ENCODE data around the gene SNX4. TPM values are rescaled to one million over a fixed set of nuclear protein-coding genes. Genes with fewer than 3 reads are reported as not detected.
"Not testable (repeated sequence)": the region's sequence is repeated elsewhere in the genome, so short reads cannot be mapped to it uniquely, and the experiment has no call there.

SNX4 gene
- total RNA-seq, 6 experiments from 2014 or later: 27.4 to 38.4 (median 33.2) TPM

DNA sequence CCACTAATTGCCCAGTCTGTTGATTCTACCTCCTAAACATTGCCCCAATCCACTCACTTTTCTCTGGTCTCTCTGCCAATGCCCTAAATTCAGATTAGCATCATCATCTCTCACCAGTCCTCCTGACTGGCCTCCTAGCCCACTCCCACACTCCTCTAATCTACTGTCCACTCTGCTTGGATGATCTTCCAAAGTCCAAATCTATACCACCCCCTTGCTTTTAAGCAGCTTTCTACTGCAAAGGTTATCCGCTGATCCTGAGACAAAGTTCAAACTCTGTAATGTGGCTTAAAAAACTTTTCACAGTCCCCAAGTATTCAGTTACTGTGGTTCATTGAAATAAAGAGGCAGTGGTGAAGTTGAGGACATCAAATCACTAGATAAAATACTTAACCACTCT lies 37.6 kb downstream of the SNX4 start:
- 15% methylated on average over 1 of the region's 1 CpG for WGBS (ENCODE audit: insufficient coverage, low coverage, low lambda C conversion rate, missing lambda C conversion rate)
- no peaks in the 10 kb centered on the region for H3K4me1 ChIP-seq
- H3K9me3 ChIP-seq: no peaks in the 10 kb centered on the region
- DNase-seq (no peak), ATAC-seq (peak in 2 of 4 donors; percentile 40 to 94)
- no peak overlapping the region for H3K27ac ChIP-seq
- no peak for TF ChIP-seq POLR2A (IDR thresholded peaks at IDR 0.05)
- TF ChIP-seq, protein P1, sequence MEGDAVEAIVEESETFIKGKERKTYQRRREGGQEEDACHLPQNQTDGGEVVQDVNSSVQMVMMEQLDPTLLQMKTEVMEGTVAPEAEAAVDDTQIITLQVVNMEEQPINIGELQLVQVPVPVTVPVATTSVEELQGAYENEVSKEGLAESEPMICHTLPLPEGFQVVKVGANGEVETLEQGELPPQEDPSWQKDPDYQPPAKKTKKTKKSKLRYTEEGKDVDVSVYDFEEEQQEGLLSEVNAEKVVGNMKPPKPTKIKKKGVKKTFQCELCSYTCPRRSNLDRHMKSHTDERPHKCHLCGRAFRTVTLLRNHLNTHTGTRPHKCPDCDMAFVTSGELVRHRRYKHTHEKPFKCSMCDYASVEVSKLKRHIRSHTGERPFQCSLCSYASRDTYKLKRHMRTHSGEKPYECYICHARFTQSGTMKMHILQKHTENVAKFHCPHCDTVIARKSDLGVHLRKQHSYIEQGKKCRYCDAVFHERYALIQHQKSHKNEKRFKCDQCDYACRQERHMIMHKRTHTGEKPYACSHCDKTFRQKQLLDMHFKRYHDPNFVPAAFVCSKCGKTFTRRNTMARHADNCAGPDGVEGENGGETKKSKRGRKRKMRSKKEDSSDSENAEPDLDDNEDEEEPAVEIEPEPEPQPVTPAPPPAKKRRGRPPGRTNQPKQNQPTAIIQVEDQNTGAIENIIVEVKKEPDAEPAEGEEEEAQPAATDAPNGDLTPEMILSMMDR (IDR thresholded peaks at IDR 0.05): no peak
- H3K4me3 ChIP-seq: no peak overlapping the region
- intact Hi-C loops (cut with DNase I): no loop called here
- H3K27me3 ChIP-seq: no peaks in the 10 kb centered on the region
- peaks cover 0 to 23% (median 10%) of the 10 kb centered on the region in 4 donors for H3K36me3 ChIP-seq

DNA sequence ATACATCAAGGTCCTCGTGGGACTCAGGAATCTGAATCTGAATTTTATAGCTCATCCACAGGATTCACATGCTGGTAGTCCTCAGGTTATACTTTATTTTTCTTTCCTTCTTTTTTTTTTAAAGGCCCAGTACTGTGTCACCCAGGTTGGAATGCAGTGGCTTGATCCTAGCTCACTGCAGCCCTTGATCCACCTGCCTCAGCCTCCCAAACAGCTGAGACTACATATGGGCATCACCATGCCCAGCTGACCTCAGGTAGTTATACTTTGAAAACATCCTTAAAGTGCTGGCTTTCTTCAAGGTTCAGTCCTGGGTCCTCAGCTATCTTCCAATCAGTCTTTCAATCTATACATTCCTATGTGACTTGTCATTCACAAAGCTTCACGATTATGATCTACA lies 38.2 kb downstream of the SNX4 start:
- Histone ChIP-seq H3K27ac (no peak overlapping the region), H3K9me3 (no peaks in the 10 kb centered on the region), H3K36me3 (peaks cover 0 to 25% (median 8%) of the 10 kb centered on the region in 4 donors), H3K4me1 (no peaks in the 10 kb centered on the region), H3K27me3 (no peaks in the 10 kb centered on the region), H3K4me3 (no peak overlapping the region)
- no peak for DNase-seq
- TF ChIP-seq, protein P1 (IDR thresholded peaks at IDR 0.05): no peak
- no peak for TF ChIP-seq POLR2A (IDR thresholded peaks at IDR 0.05)
- ATAC-seq: no peak
- WGBS (ENCODE audit: insufficient coverage, low coverage, low lambda C conversion rate, missing lambda C conversion rate): 90% methylated on average over 2 of the region's 2 CpGs
- intact Hi-C loops (cut with DNase I): no loop called here

DNA sequence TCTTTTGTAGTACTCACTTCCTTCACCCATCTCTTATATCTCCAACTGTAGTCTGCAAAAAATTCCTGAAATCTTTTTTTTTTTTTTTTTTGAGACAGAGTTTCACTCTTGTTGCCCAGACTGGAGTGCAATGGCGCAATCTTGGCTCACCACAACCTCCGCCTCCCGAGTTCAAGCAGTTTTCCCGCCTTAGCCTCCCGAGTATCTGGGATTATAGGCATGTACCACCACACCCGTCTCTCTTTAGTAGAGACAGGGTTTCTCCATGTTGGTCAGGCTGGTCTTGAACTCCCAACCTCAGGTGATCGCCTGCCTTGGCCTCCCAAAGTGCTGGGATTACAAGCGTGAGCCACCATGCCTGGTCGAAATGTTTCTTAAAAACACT lies 38.6 kb downstream of the SNX4 start:
- H3K27me3 ChIP-seq; H3K9me3 ChIP-seq; H3K27ac ChIP-seq; DNase-seq; H3K4me3 ChIP-seq; H3K4me1 ChIP-seq; intact Hi-C loops (cut with DNase I); ATAC-seq: not testable (repeated sequence)
- H3K36me3 ChIP-seq: peaks cover 0 to 22% (median 7%) of the 10 kb centered on the region in 4 donors
- 83% methylated on average over 8 of the region's 9 CpGs for WGBS (ENCODE audit: insufficient coverage, low coverage, low lambda C conversion rate, missing lambda C conversion rate)

DNA sequence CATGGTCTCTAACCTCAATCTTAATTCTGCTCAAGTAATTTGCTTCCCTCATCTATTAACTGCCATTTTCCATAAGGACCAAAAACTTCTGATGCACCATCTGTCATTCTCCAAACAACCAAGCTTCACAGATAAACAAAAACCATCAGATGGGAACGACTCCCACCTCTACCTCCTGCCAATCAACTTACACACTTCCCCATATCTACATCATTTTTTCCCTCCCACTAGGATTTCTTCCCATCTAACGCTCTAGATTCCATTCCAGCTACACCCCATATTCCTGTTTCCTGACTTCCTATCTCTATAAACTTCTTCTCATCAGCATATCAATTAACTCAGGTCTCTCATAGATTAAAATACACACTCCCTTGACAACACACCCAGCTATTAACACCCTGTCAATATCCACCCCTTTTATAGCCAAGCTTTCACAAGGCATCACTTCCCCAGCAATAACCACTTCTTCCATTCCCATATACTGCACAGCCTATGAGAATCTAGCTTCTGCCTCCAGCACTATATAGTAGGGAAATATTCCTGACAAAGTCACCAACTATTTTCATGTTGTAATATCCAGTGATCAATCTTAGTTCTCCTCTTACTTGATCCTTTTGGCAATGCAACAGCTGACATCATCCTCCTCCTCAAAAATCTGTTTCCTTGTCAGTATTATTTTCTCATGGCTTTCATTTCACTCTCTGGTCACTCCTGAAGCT lies 39.2 kb downstream of the SNX4 start:
- H3K27me3 ChIP-seq: no peaks in the 10 kb centered on the region
- no peaks in the 10 kb centered on the region for H3K4me1 ChIP-seq
- no peak for TF ChIP-seq POLR2A (IDR thresholded peaks at IDR 0.05)
- TF ChIP-seq, protein P1 (IDR thresholded peaks at IDR 0.05): no peak
- WGBS (ENCODE audit: insufficient coverage, low coverage, low lambda C conversion rate, missing lambda C conversion rate): 76% methylated on average over 2 of the region's 2 CpGs
- H3K4me3 ChIP-seq: no peak overlapping the region
- DNase-seq: no peak
- peak in 1 of 4 donors; percentile 24 for ATAC-seq
- no peaks in the 10 kb centered on the region for H3K9me3 ChIP-seq
- peaks cover 0 to 25% (median 8%) of the 10 kb centered on the region in 4 donors for H3K36me3 ChIP-seq
- intact Hi-C loops (cut with DNase I): no loop called here
- H3K27ac ChIP-seq: no peak overlapping the region

DNA sequence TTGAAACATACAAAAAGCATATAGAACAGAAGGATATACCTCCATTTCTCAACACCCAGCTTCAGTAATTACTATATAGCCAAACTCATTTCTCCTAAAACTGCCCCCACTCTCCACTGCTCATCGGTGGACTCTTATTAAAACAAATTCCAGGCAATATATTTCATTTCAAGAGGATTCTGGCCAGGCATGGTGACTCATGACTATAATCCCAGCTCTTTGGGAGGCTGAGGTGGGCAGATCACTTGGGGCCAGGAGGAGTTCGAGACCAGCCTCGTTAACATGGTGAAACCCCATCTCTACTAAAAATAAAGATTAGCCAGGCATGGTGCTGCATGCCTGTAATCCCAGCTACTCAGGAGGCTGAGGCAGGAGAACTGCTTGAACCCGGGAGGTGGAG lies 40.9 kb downstream of the SNX4 start:
- Histone ChIP-seq H3K9me3 (no peaks in the 10 kb centered on the region), H3K27ac (no peak overlapping the region), H3K4me1 (no peaks in the 10 kb centered on the region), H3K36me3 (peaks cover 0 to 31% (median 11%) of the 10 kb centered on the region in 4 donors), H3K27me3 (no peaks in the 10 kb centered on the region), H3K4me3 (no peak overlapping the region)
- DNase-seq (no peak), ATAC-seq (no peak)
- TF ChIP-seq, protein P1 (IDR thresholded peaks at IDR 0.05): no peak
- TF ChIP-seq POLR2A (IDR thresholded peaks at IDR 0.05): no peak
- intact Hi-C loops (cut with DNase I): no loop called here
- 100% methylated on average over 2 of the region's 4 CpGs for WGBS (ENCODE audit: insufficient coverage, low coverage, low lambda C conversion rate, missing lambda C conversion rate)

All from right lobe of liver (tissue), 6 donors.